Natural killer cell (primary cell): ENCODE measurements around the gene FLYWCH1. TPM values are rescaled to one million over a fixed set of nuclear protein-coding genes. Genes with fewer than 3 reads are reported as not detected.

Source experiments
- ATAC-seq, 3 donors: fragments of 150-1000 bp in 2 of 3; fragments of 200-7000 bp in 1 of 3; cut with Tn5 transposase; 1 replicate in 1 of 3; 2 replicates in 2 of 3; pipeline ENCODE4 v1.10.0; 2021; ENCODE audit warnings: mild to moderate bottlenecking in 2 of 3, moderate library complexity in 2 of 3
- DNase-seq, 2 donors: peaks; one replicate each; pipeline versions ENCODE4 v3.0.0 to v3.0.0-alpha.2; 2013 to 2021; ENCODE audit warnings: mixed read lengths in 1 of 2
- H3K27ac ChIP-seq: one replicate; pipeline ENCODE4 v1.5.1; 2013; ENCODE audit warnings: mild to moderate bottlenecking, low read length
- H3K27me3 ChIP-seq: one replicate; pipeline ENCODE4 v1.6.1; 2013; ENCODE audit warnings: low read length; ENCODE audit not compliant: control insufficient read depth, insufficient read depth
- H3K36me3 ChIP-seq: one replicate; pipeline ENCODE4 v1.6.1; 2013; ENCODE audit warnings: low read length; ENCODE audit not compliant: control insufficient read depth, insufficient read depth
- H3K4me1 ChIP-seq: one replicate; pipeline ENCODE4 v1.6.1; 2013; ENCODE audit warnings: low read length; ENCODE audit not compliant: control insufficient read depth, insufficient read depth
- H3K4me3 ChIP-seq: one replicate; pipeline ENCODE4 v1.5.1; 2013; ENCODE audit warnings: low read length
- H3K9me3 ChIP-seq: one replicate; pipeline ENCODE4 v1.6.1; 2013; ENCODE audit warnings: low read length; ENCODE audit not compliant: control insufficient read depth, insufficient read depth
- H3K27ac Mint-ChIP-seq, 2 donors: one replicate each; pipeline ENCODE4 v1.8.0; 2022; ENCODE audit warnings: mild to moderate bottlenecking in 2 of 2, mixed read lengths in 2 of 2, moderate library complexity in 1 of 2
- H3K27me3 Mint-ChIP-seq, 2 donors: one replicate each; pipeline ENCODE4 v1.8.0; 2022; ENCODE audit warnings: low read depth in 2 of 2, mixed read lengths in 2 of 2
- H3K36me3 Mint-ChIP-seq: one replicate; pipeline ENCODE4 v1.8.0; 2022; ENCODE audit warnings: mixed read lengths
- H3K4me1 Mint-ChIP-seq, 2 donors: one replicate each; pipeline ENCODE4 v1.8.0; 2022; ENCODE audit warnings: mixed read lengths in 2 of 2
- H3K4me3 Mint-ChIP-seq: one replicate; pipeline ENCODE4 v1.8.0; 2022; ENCODE audit warnings: mild to moderate bottlenecking, moderate library complexity, mixed read lengths
- H3K9me3 Mint-ChIP-seq, 2 donors: one replicate each; pipeline ENCODE4 v1.8.0; 2022; ENCODE audit warnings: mixed read lengths in 2 of 2
- WGBS: methylation state at CpG from one replicate; pipeline ENCODE4 v1.1.7; 2013; ENCODE audit warnings: missing lambda C conversion rate; ENCODE audit not compliant: insufficient coverage; 5-methylcytosine and 5-hydroxymethylcytosine counted together
- intact Hi-C: fragments of 100-400 bp; cut with micrococcal nuclease; formaldehyde crosslinking; loops from one replicate; pipeline ENCODE4 v1.14.2; 2022
- total RNA-seq, 4 donors: library from RNA; stranded (reverse); fragments of 120-200 nt in 1 of 4; gene quantifications; one replicate each; pipeline versions ENCODE4 v1.2.3 to v1.2.4, GENCODE V29; 2013 to 2022
- TF ChIP-seq, protein P1 (sequence below): fragments of 200-600 bp; IDR thresholded peaks from one replicate; pipeline ENCODE4 v1.8.0; 2022; ENCODE audit warnings: antibody characterized with exemption

The FLYWCH1 gene
- total RNA-seq, 3 donors from 2014 or later (not counting 1 experiment from before 2014, with no cell fraction given) = 85.1 to 148 (median 130) TPM

DNA sequence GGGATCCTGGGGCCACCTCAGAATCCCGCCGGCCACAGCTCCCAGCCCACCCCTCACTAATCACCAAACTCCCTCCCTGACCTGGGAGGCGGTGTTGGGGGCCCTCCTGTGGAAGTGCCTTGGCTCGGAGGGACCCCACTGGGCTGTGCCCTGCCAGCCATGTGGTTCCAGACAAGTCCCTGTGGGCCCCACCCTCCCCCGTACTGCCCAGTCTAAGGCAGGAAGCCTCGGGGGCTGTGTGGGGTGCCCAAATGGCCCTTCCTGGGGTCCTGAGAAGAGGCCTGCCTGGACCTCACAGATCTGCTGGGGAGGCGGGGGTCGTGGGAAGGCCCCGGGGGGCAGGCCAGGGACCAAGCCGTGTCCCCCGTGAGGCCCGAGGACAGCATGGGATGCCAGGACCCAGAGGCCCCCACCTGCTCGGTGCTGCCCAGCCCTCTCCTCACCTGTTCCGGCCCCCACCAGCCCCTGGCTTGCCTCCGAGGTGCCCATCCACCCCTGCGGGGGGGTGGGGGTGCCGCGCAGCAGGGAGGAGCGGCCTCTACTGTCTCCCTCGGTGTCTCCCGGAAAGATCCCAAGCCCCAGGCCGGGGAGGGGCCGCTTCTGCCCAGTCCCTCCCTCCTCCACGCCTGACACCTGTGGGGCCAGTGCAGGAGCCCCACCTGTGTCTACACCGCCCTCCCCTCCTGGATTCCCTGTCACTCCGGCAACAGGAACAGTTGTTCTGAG lies 43.1 kb downstream of the FLYWCH1 start:
- H3K27me3 Mint-ChIP-seq = peaks cover 0 to 3% of the 10 kb centered on the region in 2 donors
- peaks cover 7% of the 10 kb centered on the region for H3K4me1 ChIP-seq
- H3K36me3 ChIP-seq = no peaks in the 10 kb centered on the region
- no peak overlapping the region for H3K4me3 Mint-ChIP-seq
- intact Hi-C loops = no loop called here
- H3K4me3 ChIP-seq = no peak overlapping the region
- TF ChIP-seq, protein P1, sequence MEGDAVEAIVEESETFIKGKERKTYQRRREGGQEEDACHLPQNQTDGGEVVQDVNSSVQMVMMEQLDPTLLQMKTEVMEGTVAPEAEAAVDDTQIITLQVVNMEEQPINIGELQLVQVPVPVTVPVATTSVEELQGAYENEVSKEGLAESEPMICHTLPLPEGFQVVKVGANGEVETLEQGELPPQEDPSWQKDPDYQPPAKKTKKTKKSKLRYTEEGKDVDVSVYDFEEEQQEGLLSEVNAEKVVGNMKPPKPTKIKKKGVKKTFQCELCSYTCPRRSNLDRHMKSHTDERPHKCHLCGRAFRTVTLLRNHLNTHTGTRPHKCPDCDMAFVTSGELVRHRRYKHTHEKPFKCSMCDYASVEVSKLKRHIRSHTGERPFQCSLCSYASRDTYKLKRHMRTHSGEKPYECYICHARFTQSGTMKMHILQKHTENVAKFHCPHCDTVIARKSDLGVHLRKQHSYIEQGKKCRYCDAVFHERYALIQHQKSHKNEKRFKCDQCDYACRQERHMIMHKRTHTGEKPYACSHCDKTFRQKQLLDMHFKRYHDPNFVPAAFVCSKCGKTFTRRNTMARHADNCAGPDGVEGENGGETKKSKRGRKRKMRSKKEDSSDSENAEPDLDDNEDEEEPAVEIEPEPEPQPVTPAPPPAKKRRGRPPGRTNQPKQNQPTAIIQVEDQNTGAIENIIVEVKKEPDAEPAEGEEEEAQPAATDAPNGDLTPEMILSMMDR = no peak
- no peaks in the 10 kb centered on the region for H3K9me3 ChIP-seq
- DNase-seq (no peak), ATAC-seq (no peak)
- no peak overlapping the region for H3K27ac ChIP-seq
- no peaks in the 10 kb centered on the region for H3K36me3 Mint-ChIP-seq
- H3K4me1 Mint-ChIP-seq = no peaks in the 10 kb centered on the region
- peaks cover 6% of the 10 kb centered on the region for H3K27me3 ChIP-seq
- H3K27ac Mint-ChIP-seq = no peak overlapping the region
- 82% methylated on average over 26 of the region's 26 CpGs for WGBS
- H3K9me3 Mint-ChIP-seq = no peaks in the 10 kb centered on the region

DNA sequence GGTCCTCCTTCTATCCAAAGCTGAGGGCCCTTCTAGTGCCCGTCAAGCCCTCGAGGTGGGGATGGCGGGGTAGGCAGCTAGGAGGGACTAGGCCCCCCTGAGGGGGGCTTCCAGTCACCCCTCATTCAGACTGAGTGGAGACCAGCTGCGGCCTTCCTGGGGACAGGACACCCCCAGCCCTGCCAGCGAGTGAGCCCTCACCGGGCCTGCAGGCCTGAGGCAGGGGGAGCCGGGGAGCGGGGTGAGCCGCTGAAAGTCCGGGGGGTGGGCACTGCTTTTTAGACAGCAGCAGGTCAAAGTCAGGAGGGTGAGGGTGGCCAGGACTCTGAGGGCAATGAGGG lies 43.7 kb downstream of the FLYWCH1 start:
- Mint-ChIP-seq H3K27ac (no peak overlapping the region), H3K27me3 (peaks cover 0 to 6% of the 10 kb centered on the region in 2 donors), H3K4me1 (no peaks in the 10 kb centered on the region), H3K36me3 (no peaks in the 10 kb centered on the region), H3K9me3 (no peaks in the 10 kb centered on the region), H3K4me3 (no peak overlapping the region)
- Histone ChIP-seq H3K4me3 (no peak overlapping the region), H3K27me3 (peaks cover 6% of the 10 kb centered on the region), H3K9me3 (no peaks in the 10 kb centered on the region), H3K27ac (no peak overlapping the region), H3K4me1 (peaks cover 7% of the 10 kb centered on the region), H3K36me3 (no peaks in the 10 kb centered on the region)
- no peak for ATAC-seq
- TF ChIP-seq, protein P1 = no peak
- 43% methylated on average over 10 of the region's 10 CpGs for WGBS
- intact Hi-C loops = no loop called here
- DNase-seq = no peak

DNA sequence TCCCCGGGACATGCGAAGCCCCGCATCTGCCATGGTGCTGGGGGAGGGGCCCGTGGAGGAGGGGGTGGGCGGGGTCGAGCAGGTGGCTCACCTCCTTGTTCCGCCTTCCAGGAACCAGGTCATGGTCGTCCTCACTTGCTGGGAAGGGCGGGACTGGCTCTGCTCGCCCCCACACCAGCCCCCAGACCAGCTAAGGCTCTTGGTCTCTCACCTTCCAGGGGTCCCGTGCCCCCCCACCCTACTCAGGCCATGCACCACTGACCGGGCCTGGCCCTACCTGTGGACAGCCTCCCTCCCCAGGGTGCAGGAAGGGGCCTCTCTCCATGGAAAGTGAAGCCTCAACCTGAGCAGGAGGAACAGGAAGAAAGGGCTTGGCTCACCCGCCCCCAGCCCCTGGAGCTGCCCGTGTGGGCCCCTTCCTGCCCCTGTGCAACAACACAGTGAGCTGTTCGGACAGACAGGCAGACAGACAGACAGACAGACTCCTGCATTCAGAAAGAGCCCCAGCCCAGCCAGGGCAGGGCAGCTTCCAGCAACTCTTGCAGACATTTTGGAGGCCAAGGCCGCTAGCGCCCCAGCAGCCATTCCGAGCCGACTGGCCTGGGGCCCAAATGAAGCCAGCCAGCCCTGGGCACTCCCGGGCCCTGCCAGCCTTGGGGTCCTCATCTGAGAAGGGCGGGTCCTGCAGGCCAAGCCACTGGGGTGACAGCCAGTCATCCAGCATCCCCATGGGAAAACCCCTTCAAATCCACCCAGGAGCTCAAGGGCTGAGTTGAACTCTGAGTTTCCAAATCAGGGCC lies 44.2 kb downstream of the FLYWCH1 start:
- Histone ChIP-seq H3K36me3 (no peaks in the 10 kb centered on the region), H3K27ac (no peak overlapping the region), H3K9me3 (no peaks in the 10 kb centered on the region), H3K27me3 (peaks cover 6% of the 10 kb centered on the region), H3K4me3 (no peak overlapping the region), H3K4me1 (peaks cover 7% of the 10 kb centered on the region)
- no peaks in the 10 kb centered on the region for H3K4me1 Mint-ChIP-seq
- 22% methylated on average over 21 of the region's 21 CpGs for WGBS
- peaks cover 0 to 6% of the 10 kb centered on the region in 2 donors for H3K27me3 Mint-ChIP-seq
- H3K36me3 Mint-ChIP-seq = no peaks in the 10 kb centered on the region
- H3K9me3 Mint-ChIP-seq = no peaks in the 10 kb centered on the region
- TF ChIP-seq, protein P1 = no peak
- no peak for ATAC-seq
- intact Hi-C loops = no loop called here
- no peak overlapping the region for H3K4me3 Mint-ChIP-seq
- no peak overlapping the region for H3K27ac Mint-ChIP-seq
- DNase-seq = no peak
